Stomach smooth muscle (tissue), 2 donors: Measurements from ENCODE around the gene GPC5.
"Not testable (repeated sequence)": the region's sequence is repeated elsewhere in the genome, so short reads cannot be mapped to it uniquely, and the experiment has no call there.

Experiments
- H3K27ac ChIP-seq: one replicate; pipeline ENCODE4 v1.7.0; 2013; ENCODE audit warnings: mild to moderate bottlenecking, low read length, inconsistent platforms
- H3K27me3 ChIP-seq, 2 donors: one replicate each; pipeline ENCODE4 v1.7.0; 2013; ENCODE audit warnings: low read length in 2 of 2; ENCODE audit not compliant: insufficient read depth in 2 of 2, control insufficient read depth in 1 of 2
- H3K36me3 ChIP-seq, 2 donors: one replicate each; pipeline ENCODE4 v1.7.0; 2013; ENCODE audit warnings: low read length in 2 of 2; ENCODE audit not compliant: control insufficient read depth in 2 of 2, insufficient read depth in 2 of 2
- H3K4me1 ChIP-seq: one replicate; pipeline ENCODE4 v1.7.0; 2013; ENCODE audit warnings: low read length; ENCODE audit not compliant: control insufficient read depth, insufficient read depth
- H3K4me3 ChIP-seq, 2 donors: one replicate each; pipeline ENCODE4 v1.7.0; 2013; ENCODE audit warnings: low read length in 2 of 2
- H3K9ac ChIP-seq, 2 donors: one replicate each; pipeline ENCODE4 v1.7.0; 2013; ENCODE audit warnings: low read length in 2 of 2, mild to moderate bottlenecking in 1 of 2
- H3K9me3 ChIP-seq, 2 donors: one replicate each; pipeline ENCODE4 v1.7.0; 2013; ENCODE audit warnings: low read length in 2 of 2; ENCODE audit not compliant: control insufficient read depth in 2 of 2
- donor health status: healthy.
- donor health status: Pancreatic carcinoma.

Gene GPC5

GRCh38 chr13:92270990-92271389, 872.6 kb downstream of the GPC5 start:
- Histone ChIP-seq H3K9me3 (no peaks in the 10 kb centered on the region), H3K36me3 (no peaks in the 10 kb centered on the region), H3K4me3 (no peak overlapping the region), H3K27me3 (no peaks in the 10 kb centered on the region), H3K4me1 (no peaks in the 10 kb centered on the region), H3K9ac (no peak overlapping the region), H3K27ac (no peak overlapping the region)

GRCh38 chr13:92272177-92272576, 873.8 kb downstream of the GPC5 start:
- Histone ChIP-seq H3K9ac (no peak overlapping the region), H3K36me3 (no peaks in the 10 kb centered on the region), H3K27ac (no peak overlapping the region), H3K4me3 (no peak overlapping the region), H3K27me3 (no peaks in the 10 kb centered on the region), H3K9me3 (no peaks in the 10 kb centered on the region), H3K4me1 (no peaks in the 10 kb centered on the region)

- H3K9me3 ChIP-seq, H3K4me3 ChIP-seq, H3K4me1 ChIP-seq: not testable (repeated sequence)
These were observed 882.6 kb downstream of the GPC5 start for GRCh38 chr13:92280986-92281385.

GRCh38 chr13:92290718-92291307, 892.4 kb downstream of the GPC5 start:
- not testable (repeated sequence) for H3K27ac ChIP-seq, H3K9ac ChIP-seq, H3K9me3 ChIP-seq, H3K4me3 ChIP-seq, H3K4me1 ChIP-seq, H3K36me3 ChIP-seq, H3K27me3 ChIP-seq

More at GRCh38 chr13:92280986-92281385, 882.6 kb downstream of the GPC5 start:
- H3K9ac ChIP-seq, H3K27ac ChIP-seq, H3K27me3 ChIP-seq, H3K36me3 ChIP-seq: not testable (repeated sequence)

GRCh38 chr13:92294533-92294932, 896.1 kb downstream of the GPC5 start:
- H3K4me3 ChIP-seq, H3K27ac ChIP-seq, H3K9ac ChIP-seq, H3K4me1 ChIP-seq, H3K9me3 ChIP-seq, H3K27me3 ChIP-seq, H3K36me3 ChIP-seq: not testable (repeated sequence)

- not testable (repeated sequence) for H3K27ac ChIP-seq, H3K9me3 ChIP-seq, H3K9ac ChIP-seq, H3K4me1 ChIP-seq, H3K27me3 ChIP-seq, H3K36me3 ChIP-seq, H3K4me3 ChIP-seq
These were observed 897.8 kb downstream of the GPC5 start for GRCh38 chr13:92296154-92296671.

GRCh38 chr13:92297971-92298942, 899.8 kb downstream of the GPC5 start:
- Histone ChIP-seq H3K4me1 (no peaks in the 10 kb centered on the region), H3K27ac (no peak overlapping the region), H3K27me3 (no peaks in the 10 kb centered on the region), H3K36me3 (no peaks in the 10 kb centered on the region), H3K9ac (no peak overlapping the region), H3K9me3 (no peaks in the 10 kb centered on the region), H3K4me3 (no peak overlapping the region)

GRCh38 chr13:92300651-92301050, 902.2 kb downstream of the GPC5 start:
- Histone ChIP-seq H3K4me3 (no peak overlapping the region), H3K27me3 (no peaks in the 10 kb centered on the region), H3K27ac (no peak overlapping the region), H3K9me3 (no peaks in the 10 kb centered on the region), H3K9ac (no peak overlapping the region), H3K4me1 (no peaks in the 10 kb centered on the region), H3K36me3 (no peaks in the 10 kb centered on the region)

GRCh38 chr13:92303428-92303827, 905.0 kb downstream of the GPC5 start:
- H3K36me3 ChIP-seq, result no peaks in the 10 kb centered on the region
- H3K4me1 ChIP-seq, result no peaks in the 10 kb centered on the region
- no peak overlapping the region for H3K27ac ChIP-seq
- no peaks in the 10 kb centered on the region for H3K27me3 ChIP-seq
- H3K9ac ChIP-seq, result no peak overlapping the region
- H3K9me3 ChIP-seq, result no peaks in the 10 kb centered on the region
- no peak overlapping the region for H3K4me3 ChIP-seq

- Histone ChIP-seq H3K36me3 (no peaks in the 10 kb centered on the region), H3K27me3 (no peaks in the 10 kb centered on the region), H3K9me3 (no peaks in the 10 kb centered on the region), H3K4me3 (no peak overlapping the region), H3K9ac (no peak overlapping the region), H3K4me1 (no peaks in the 10 kb centered on the region), H3K27ac (no peak overlapping the region)
These were observed 909.3 kb downstream of the GPC5 start for GRCh38 chr13:92307752-92308151.

- H3K4me1 ChIP-seq, result no peaks in the 10 kb centered on the region
- H3K9me3 ChIP-seq, result no peaks in the 10 kb centered on the region
- H3K4me3 ChIP-seq, result no peak overlapping the region
- H3K36me3 ChIP-seq, result no peaks in the 10 kb centered on the region
- H3K27ac ChIP-seq, result no peak overlapping the region
- H3K9ac ChIP-seq, result no peak overlapping the region
- no peaks in the 10 kb centered on the region for H3K27me3 ChIP-seq
These were observed 914.4 kb downstream of the GPC5 start for GRCh38 chr13:92312823-92313222.
